ENCODE results near the gene DMRTC2.

Gene DMRTC2

GRCh38 chr19:41862445-41862986 is 17.7 kb downstream of the DMRTC2 start:
- H3K9ac ChIP-seq (ENCODE audit: low read length): no peak overlapping the region
- H3K9me3 ChIP-seq (ENCODE audit: low read length): no peaks in the 10 kb centered on the region
- H3K27ac ChIP-seq (ENCODE audit: low read depth, low read length): no peak overlapping the region
- no peaks in the 10 kb centered on the region for H3K27me3 ChIP-seq (ENCODE audit: control insufficient read depth in 1 of 2, insufficient read depth in 2 of 2, low read length in 2 of 2)
- H3K4me1 ChIP-seq (ENCODE audit: insufficient read depth, low read length): peaks cover 37% of the 10 kb centered on the region
- no peak overlapping the region for H3K4me3 ChIP-seq (ENCODE audit: low read depth in 1 of 2, low read length in 2 of 2)
- peaks cover 50% of the 10 kb centered on the region for H3K36me3 ChIP-seq (ENCODE audit: insufficient read depth, low read length)

- Histone ChIP-seq H3K27ac (ENCODE audit: low read depth, low read length) (no peak overlapping the region), H3K36me3 (ENCODE audit: insufficient read depth, low read length) (peaks cover 57% of the 10 kb centered on the region), H3K9me3 (ENCODE audit: low read length) (no peaks in the 10 kb centered on the region), H3K4me1 (ENCODE audit: insufficient read depth, low read length) (peaks cover 40% of the 10 kb centered on the region), H3K9ac (ENCODE audit: low read length) (no peak overlapping the region), H3K27me3 (ENCODE audit: control insufficient read depth in 1 of 2, insufficient read depth in 2 of 2, low read length in 2 of 2) (no peaks in the 10 kb centered on the region), H3K4me3 (ENCODE audit: low read depth in 1 of 2, low read length in 2 of 2) (no peak overlapping the region)
Observed at GRCh38 chr19:41863209-41863931, 18.5 kb downstream of the DMRTC2 start.

- Histone ChIP-seq H3K4me1 (ENCODE audit: insufficient read depth, low read length) (peaks cover 36% of the 10 kb centered on the region), H3K9me3 (ENCODE audit: low read length) (no peaks in the 10 kb centered on the region), H3K27ac (ENCODE audit: low read depth, low read length) (no peak overlapping the region), H3K9ac (ENCODE audit: low read length) (no peak overlapping the region), H3K27me3 (ENCODE audit: control insufficient read depth in 1 of 2, insufficient read depth in 2 of 2, low read length in 2 of 2) (no peaks in the 10 kb centered on the region), H3K36me3 (ENCODE audit: insufficient read depth, low read length) (peaks cover 68% of the 10 kb centered on the region), H3K4me3 (ENCODE audit: low read depth in 1 of 2, low read length in 2 of 2) (no peak overlapping the region)
Observed at GRCh38 chr19:41864374-41864773, 19.5 kb downstream of the DMRTC2 start.

GRCh38 chr19:41866284-41866683 is 21.4 kb downstream of the DMRTC2 start:
- Histone ChIP-seq H3K27me3 (ENCODE audit: control insufficient read depth in 1 of 2, insufficient read depth in 2 of 2, low read length in 2 of 2) (no peaks in the 10 kb centered on the region), H3K9me3 (ENCODE audit: low read length) (no peaks in the 10 kb centered on the region), H3K4me3 (ENCODE audit: low read depth in 1 of 2, low read length in 2 of 2) (no peak overlapping the region), H3K27ac (ENCODE audit: low read depth, low read length) (no peak overlapping the region), H3K4me1 (ENCODE audit: insufficient read depth, low read length) (peaks cover 29% of the 10 kb centered on the region), H3K36me3 (ENCODE audit: insufficient read depth, low read length) (peaks cover 77% of the 10 kb centered on the region), H3K9ac (ENCODE audit: low read length) (no peak overlapping the region)

- no peaks in the 10 kb centered on the region for H3K27me3 ChIP-seq (ENCODE audit: control insufficient read depth in 1 of 2, insufficient read depth in 2 of 2, low read length in 2 of 2)
- no peak overlapping the region for H3K27ac ChIP-seq (ENCODE audit: low read depth, low read length)
- H3K4me3 ChIP-seq (ENCODE audit: low read depth in 1 of 2, low read length in 2 of 2): no peak overlapping the region
- H3K9ac ChIP-seq (ENCODE audit: low read length): no peak overlapping the region
- H3K9me3 ChIP-seq (ENCODE audit: low read length): no peaks in the 10 kb centered on the region
- H3K36me3 ChIP-seq (ENCODE audit: insufficient read depth, low read length): peaks cover 70% of the 10 kb centered on the region
- peaks cover 9% of the 10 kb centered on the region for H3K4me1 ChIP-seq (ENCODE audit: insufficient read depth, low read length)
Observed at GRCh38 chr19:41868120-41868988, 23.5 kb downstream of the DMRTC2 start.

- Histone ChIP-seq H3K9ac (ENCODE audit: low read length) (no peak overlapping the region), H3K27me3 (ENCODE audit: control insufficient read depth in 1 of 2, insufficient read depth in 2 of 2, low read length in 2 of 2) (no peaks in the 10 kb centered on the region), H3K4me1 (ENCODE audit: insufficient read depth, low read length) (peaks cover 9% of the 10 kb centered on the region), H3K4me3 (ENCODE audit: low read depth in 1 of 2, low read length in 2 of 2) (no peak overlapping the region), H3K27ac (ENCODE audit: low read depth, low read length) (no peak overlapping the region), H3K9me3 (ENCODE audit: low read length) (no peaks in the 10 kb centered on the region), H3K36me3 (ENCODE audit: insufficient read depth, low read length) (peaks cover 66% of the 10 kb centered on the region)
Observed at GRCh38 chr19:41868989-41869300, 24.1 kb downstream of the DMRTC2 start.

- Histone ChIP-seq H3K27me3 (ENCODE audit: control insufficient read depth in 1 of 2, insufficient read depth in 2 of 2, low read length in 2 of 2) (no peaks in the 10 kb centered on the region), H3K9ac (ENCODE audit: low read length) (no peak overlapping the region), H3K4me1 (ENCODE audit: insufficient read depth, low read length) (peaks cover 4% of the 10 kb centered on the region), H3K27ac (ENCODE audit: low read depth, low read length) (no peak overlapping the region), H3K4me3 (ENCODE audit: low read depth in 1 of 2, low read length in 2 of 2) (no peak overlapping the region), H3K36me3 (ENCODE audit: insufficient read depth, low read length) (peaks cover 60% of the 10 kb centered on the region), H3K9me3 (ENCODE audit: low read length) (no peaks in the 10 kb centered on the region)
Observed at GRCh38 chr19:41869374-41869955, 24.6 kb downstream of the DMRTC2 start.

GRCh38 chr19:41870401-41870873 is 25.6 kb downstream of the DMRTC2 start:
- H3K36me3 ChIP-seq (ENCODE audit: insufficient read depth, low read length): peaks cover 52% of the 10 kb centered on the region
- H3K9me3 ChIP-seq (ENCODE audit: low read length): no peaks in the 10 kb centered on the region
- H3K27ac ChIP-seq (ENCODE audit: low read depth, low read length): no peak overlapping the region
- H3K27me3 ChIP-seq (ENCODE audit: control insufficient read depth in 1 of 2, insufficient read depth in 2 of 2, low read length in 2 of 2): no peaks in the 10 kb centered on the region
- no peak overlapping the region for H3K9ac ChIP-seq (ENCODE audit: low read length)
- peaks cover 3% of the 10 kb centered on the region for H3K4me1 ChIP-seq (ENCODE audit: insufficient read depth, low read length)
- H3K4me3 ChIP-seq (ENCODE audit: low read depth in 1 of 2, low read length in 2 of 2): no peak overlapping the region

- Histone ChIP-seq H3K27ac (ENCODE audit: low read depth, low read length) (no peak overlapping the region), H3K4me1 (ENCODE audit: insufficient read depth, low read length) (peaks cover 3% of the 10 kb centered on the region), H3K27me3 (ENCODE audit: control insufficient read depth in 1 of 2, insufficient read depth in 2 of 2, low read length in 2 of 2) (no peaks in the 10 kb centered on the region), H3K9ac (ENCODE audit: low read length) (no peak overlapping the region), H3K9me3 (ENCODE audit: low read length) (no peaks in the 10 kb centered on the region), H3K4me3 (ENCODE audit: low read depth in 1 of 2, low read length in 2 of 2) (no peak overlapping the region), H3K36me3 (ENCODE audit: insufficient read depth, low read length) (peaks cover 44% of the 10 kb centered on the region)
Observed at GRCh38 chr19:41871573-41872383, 26.9 kb downstream of the DMRTC2 start.

GRCh38 chr19:41872384-41872774 is 27.5 kb downstream of the DMRTC2 start:
- Histone ChIP-seq H3K27ac (ENCODE audit: low read depth, low read length) (no peak overlapping the region), H3K4me3 (ENCODE audit: low read depth in 1 of 2, low read length in 2 of 2) (no peak overlapping the region), H3K9me3 (ENCODE audit: low read length) (no peaks in the 10 kb centered on the region), H3K9ac (ENCODE audit: low read length) (no peak overlapping the region), H3K27me3 (ENCODE audit: control insufficient read depth in 1 of 2, insufficient read depth in 2 of 2, low read length in 2 of 2) (no peaks in the 10 kb centered on the region), H3K36me3 (ENCODE audit: insufficient read depth, low read length) (peaks cover 44% of the 10 kb centered on the region), H3K4me1 (ENCODE audit: insufficient read depth, low read length) (peaks cover 3% of the 10 kb centered on the region)
